GM19395 (cell line): ENCODE measurements around the gene NAV1.

Experiments
- ATAC-seq: cut with Tn5 transposase; IDR thresholded peaks from one replicate; pipeline ENCODE4 v1.9.1; 2021; ENCODE audit warnings: mild to moderate bottlenecking, moderate library complexity; ENCODE audit not compliant: unreplicated experiment

The NAV1 gene

DNA sequence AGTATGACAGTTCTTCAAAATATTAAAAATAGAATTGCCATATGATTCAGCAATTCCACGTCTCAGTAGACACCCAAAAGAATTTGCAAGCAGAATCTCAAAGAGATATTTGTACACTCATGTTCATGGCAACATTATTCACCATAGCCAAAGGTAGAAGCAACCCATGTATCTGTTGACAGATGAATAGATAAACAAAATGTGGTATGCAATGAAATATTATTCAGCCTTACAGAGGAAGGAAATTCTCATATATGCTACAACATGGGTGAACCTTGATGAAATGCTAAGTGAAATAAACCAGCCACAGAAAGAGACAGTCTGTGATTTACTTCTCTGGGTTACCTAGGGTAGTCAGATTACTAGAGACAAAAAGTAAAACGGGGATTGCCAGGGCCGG, 47.0 kb downstream of the NAV1 start:
- no peak for ATAC-seq

DNA sequence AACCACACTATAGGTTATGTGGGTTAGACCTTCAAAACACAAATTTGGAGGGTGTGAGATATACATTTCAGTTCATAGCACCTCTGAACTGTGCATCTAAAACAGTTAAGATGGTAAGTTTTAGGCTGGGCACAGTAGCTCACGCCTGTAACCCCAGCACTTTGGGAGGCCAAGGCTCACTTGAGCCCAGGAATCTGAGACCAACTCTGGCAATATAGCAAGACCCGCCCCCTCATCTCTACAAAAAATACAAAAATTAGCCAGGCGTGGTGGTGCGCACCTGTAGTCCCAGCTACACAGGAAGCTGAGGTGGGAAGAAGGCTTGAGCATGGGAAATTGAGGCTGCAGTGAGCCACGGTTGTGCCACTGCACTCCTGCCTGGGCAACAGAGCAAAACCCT, 47.9 kb downstream of the NAV1 start:
- ATAC-seq: no peak

DNA sequence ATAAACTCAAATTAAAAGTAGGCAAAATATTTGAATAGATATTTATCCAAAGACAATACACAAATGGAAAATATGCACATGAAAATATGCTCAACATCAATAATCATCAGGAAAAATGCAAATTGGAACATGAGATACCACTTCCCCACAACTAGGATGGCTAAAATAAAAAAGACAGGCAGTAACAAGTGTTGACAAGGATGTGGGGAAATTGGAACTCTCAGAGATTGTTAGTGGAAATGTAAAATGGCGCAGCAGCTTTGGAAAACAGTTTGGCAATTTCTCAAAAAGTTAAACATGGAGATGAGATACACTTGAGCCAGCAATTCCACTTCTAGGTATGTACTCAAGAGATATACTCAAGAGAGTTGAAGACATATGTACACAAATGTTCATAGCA, 48.8 kb downstream of the NAV1 start:
- no peak for ATAC-seq
